Measurements from ENCODE around the gene ADGRE3. TPM values are rescaled to one million over a fixed set of nuclear protein-coding genes. Genes with fewer than 3 reads are reported as not detected.
A peak's percentile ranks its signal among the peaks of the same experiment; 100 is the strongest.

The ADGRE3 gene
- total RNA-seq: not detected

GRCh38 chr19:14674764-14675163 is at the start of gene ADGRE3:
Gene ADGRE3, minus strand, starts transcription at chr19:14674844. Its CDS starts 74 bp downstream, at chr19:14674770.
- Histone ChIP-seq H3K9me3 (peaks cover 4% of the 10 kb centered on the region), H3K4me3 (no peak within 1 kb of the TSS), H3K27ac (no peak within 1 kb of the TSS), H3K27me3 (replicated peaks; ENCODE audit: insufficient read depth) (no peaks in the 10 kb centered on the region), H3K36me3 (no peaks in the 10 kb centered on the region), H3K4me1 (ENCODE audit: control insufficient read depth in 1 of 2, low read depth in 2 of 2) (no peaks in the 10 kb centered on the region)
- DNase-seq (ENCODE audit: low spot score): no peak
- ATAC-seq (ENCODE audit: insufficient number of reproducible peaks, low FRiP score, low read depth): no peak
- no peak for TF ChIP-seq CTCF (IDR thresholded peaks at IDR 0.05)

- no peak for ATAC-seq (ENCODE audit: insufficient number of reproducible peaks, low FRiP score, low read depth)
- no peak overlapping the region for H3K27ac ChIP-seq
- H3K4me3 ChIP-seq: no peak overlapping the region
- no peak for DNase-seq (ENCODE audit: low spot score)
- no peaks in the 10 kb centered on the region for H3K27me3 ChIP-seq (replicated peaks; ENCODE audit: insufficient read depth)
- H3K36me3 ChIP-seq: peaks cover 57% of the 10 kb centered on the region
- no peak for TF ChIP-seq CTCF (IDR thresholded peaks at IDR 0.05)
- H3K9me3 ChIP-seq: peaks cover 92% of the 10 kb centered on the region
- H3K4me1 ChIP-seq (ENCODE audit: control insufficient read depth in 1 of 2, low read depth in 2 of 2): no peaks in the 10 kb centered on the region
These were observed 47.5 kb upstream of the ADGRE3 start for GRCh38 chr19:14722127-14722526.

- no peak for TF ChIP-seq CTCF (IDR thresholded peaks at IDR 0.05)
- H3K27me3 ChIP-seq (replicated peaks; ENCODE audit: insufficient read depth): no peaks in the 10 kb centered on the region
- no peak for ATAC-seq (ENCODE audit: insufficient number of reproducible peaks, low FRiP score, low read depth)
- peaks cover 93% of the 10 kb centered on the region for H3K9me3 ChIP-seq
- no peak overlapping the region for H3K27ac ChIP-seq
- peak overlapping the region; percentile 23 for H3K4me3 ChIP-seq
- no peak for DNase-seq (ENCODE audit: low spot score)
- peaks cover 86% of the 10 kb centered on the region for H3K36me3 ChIP-seq
- no peaks in the 10 kb centered on the region for H3K4me1 ChIP-seq (ENCODE audit: control insufficient read depth in 1 of 2, low read depth in 2 of 2)
These were observed 44.5 kb upstream of the ADGRE3 start for GRCh38 chr19:14719162-14719561.

- peak overlapping the region; percentile 23 for H3K4me3 ChIP-seq
- no peak for TF ChIP-seq CTCF (IDR thresholded peaks at IDR 0.05)
- DNase-seq (ENCODE audit: low spot score) (no peak), ATAC-seq (ENCODE audit: insufficient number of reproducible peaks, low FRiP score, low read depth) (no peak)
- no peaks in the 10 kb centered on the region for H3K27me3 ChIP-seq (replicated peaks; ENCODE audit: insufficient read depth)
- H3K4me1 ChIP-seq (ENCODE audit: control insufficient read depth in 1 of 2, low read depth in 2 of 2): no peaks in the 10 kb centered on the region
- H3K36me3 ChIP-seq: peaks cover 92% of the 10 kb centered on the region
- H3K27ac ChIP-seq: no peak overlapping the region
- peaks cover 92% of the 10 kb centered on the region for H3K9me3 ChIP-seq
These were observed 44.0 kb upstream of the ADGRE3 start for GRCh38 chr19:14718522-14719116.

GRCh38 chr19:14715841-14716240 is 41.2 kb upstream of the ADGRE3 start:
- Histone ChIP-seq H3K9me3 (peaks cover 68% of the 10 kb centered on the region), H3K4me3 (no peak overlapping the region), H3K27ac (no peak overlapping the region), H3K36me3 (peaks cover 93% of the 10 kb centered on the region), H3K4me1 (ENCODE audit: control insufficient read depth in 1 of 2, low read depth in 2 of 2) (no peaks in the 10 kb centered on the region), H3K27me3 (replicated peaks; ENCODE audit: insufficient read depth) (no peaks in the 10 kb centered on the region)
- no peak for TF ChIP-seq CTCF (IDR thresholded peaks at IDR 0.05)
- DNase-seq (ENCODE audit: low spot score): no peak
- ATAC-seq (ENCODE audit: insufficient number of reproducible peaks, low FRiP score, low read depth): no peak

Data from thoracic aorta (tissue), 2 donors.